HEK293T (cell line): ENCODE measurements around the gene ABI1.

Experiments used
- FOXA1 ChIP-seq: fragments of 450-650 bp; IDR thresholded peaks from 2 replicates; pipeline ENCODE4 v1.6.1; 2016; ENCODE audit warnings: mild to moderate bottlenecking
- LEF1 ChIP-seq: fragments of 450-650 bp; IDR thresholded peaks from 2 replicates; pipeline ENCODE4 v1.6.1; 2017; ENCODE audit warnings: mild to moderate bottlenecking, borderline replicate concordance
- SP1 ChIP-seq: fragments of 450-650 bp; IDR thresholded peaks from 2 replicates; pipeline ENCODE4 v1.6.1; 2017
- SUZ12 ChIP-seq: fragments of 450-650 bp; IDR thresholded peaks from 2 replicates; pipeline ENCODE4 v1.6.1; 2016; ENCODE audit warnings: mild to moderate bottlenecking
- ZNF384 ChIP-seq: fragments of 450-650 bp; IDR thresholded peaks from 2 replicates; pipeline ENCODE4 v1.6.1; 2016

DNA sequence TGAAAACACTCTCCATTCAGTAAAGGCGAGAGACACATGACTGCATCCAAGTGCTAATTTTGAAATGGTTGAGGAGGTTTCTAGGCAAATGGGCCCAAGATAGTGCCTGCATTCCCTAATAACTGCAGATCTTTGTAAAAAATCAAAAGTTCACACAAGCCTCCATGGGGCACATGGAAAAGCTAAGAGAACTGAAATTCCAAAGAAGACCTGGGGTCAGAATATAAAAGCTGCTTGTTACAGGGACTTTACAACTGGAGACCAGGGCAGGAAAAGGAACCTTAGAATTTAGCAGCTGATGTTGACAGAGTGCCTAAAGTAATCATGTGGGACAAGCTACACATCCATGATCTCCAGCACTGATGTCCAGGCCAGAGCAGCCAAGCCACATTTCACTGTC lies 10.0 kb upstream of the ABI1 start:
- TF ChIP-seq SP1 = no peak
- no peak for TF ChIP-seq FOXA1
- no peak for TF ChIP-seq SUZ12
- no peak for TF ChIP-seq ZNF384
- no peak for TF ChIP-seq LEF1
